Activated CD8-positive, alpha-beta memory T cell treated with anti-CD3 and anti-CD28 coated beads, Interleukin-2, amount 50 U/mL, for 1 hour (primary cell): ENCODE measurements around the gene ACKR4.
"Not testable (repeated sequence)": the region's sequence is repeated elsewhere in the genome, so short reads cannot be mapped to it uniquely, and the experiment has no call there.

Experiments
- DNase-seq: peaks from one replicate; pipeline ENCODE4 v3.0.0-alpha.2; 2020; ENCODE audit errors: extremely low read depth

The ACKR4 gene

DNA sequence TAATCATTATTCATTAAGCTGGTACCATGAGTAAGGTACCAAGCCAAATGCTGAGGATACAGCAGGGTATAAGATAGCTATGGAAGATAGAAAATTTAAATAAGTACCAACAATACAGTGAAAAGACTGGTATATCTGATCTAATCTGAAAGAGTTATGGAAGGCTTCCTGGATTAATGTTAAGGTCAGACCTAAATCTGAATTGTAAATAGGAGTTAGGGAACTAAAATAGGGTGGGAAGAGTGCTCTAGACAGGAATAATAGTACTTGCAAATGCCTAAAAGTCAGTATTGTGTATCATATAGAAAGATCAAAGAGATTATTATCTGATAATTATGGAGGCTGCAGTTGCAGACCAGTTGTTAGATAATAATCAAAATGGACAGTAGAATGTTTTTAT lies 2.6 kb upstream of the ACKR4 start:
- DNase-seq, result no peak

DNA sequence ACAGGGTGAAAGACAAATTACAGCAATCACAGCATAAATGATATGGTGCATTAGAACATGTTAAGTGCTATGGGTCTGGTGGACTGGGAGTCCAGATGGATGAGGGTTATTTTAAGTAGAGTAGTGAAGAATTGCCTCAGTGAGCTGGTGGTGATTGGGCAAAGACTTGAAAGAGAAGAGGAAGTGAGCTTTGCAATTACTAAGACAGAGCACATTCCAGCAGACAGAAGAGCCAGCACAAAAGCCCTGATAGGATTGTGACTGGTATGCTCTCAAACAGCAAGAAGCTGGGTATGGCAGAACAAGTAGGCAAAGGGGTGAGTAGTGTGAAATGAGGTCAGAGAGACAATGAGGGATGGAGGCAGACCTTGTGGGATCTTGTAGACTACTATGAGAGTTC lies 2.1 kb upstream of the ACKR4 start:
- no peak for DNase-seq

DNA sequence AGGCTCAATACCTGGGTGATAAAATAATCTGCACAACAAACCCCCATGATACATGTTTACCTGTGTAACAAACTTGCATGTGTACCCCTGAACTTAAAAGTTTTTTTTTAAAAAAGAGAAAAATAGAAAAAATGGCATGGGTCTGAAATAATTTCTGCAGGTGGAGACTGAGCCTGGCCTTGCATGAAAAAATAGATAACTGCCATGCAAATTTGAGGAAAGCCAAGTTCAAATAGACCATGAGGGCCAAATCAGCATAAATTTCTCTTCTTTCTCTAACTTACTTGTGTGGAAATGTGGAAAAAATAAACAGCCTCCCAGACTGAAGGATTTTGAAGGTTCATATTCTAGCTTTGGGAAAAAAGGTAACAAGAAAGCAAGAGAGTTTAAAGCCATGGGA lies 744 bp upstream of the ACKR4 start:
- DNase-seq, result no peak

DNA sequence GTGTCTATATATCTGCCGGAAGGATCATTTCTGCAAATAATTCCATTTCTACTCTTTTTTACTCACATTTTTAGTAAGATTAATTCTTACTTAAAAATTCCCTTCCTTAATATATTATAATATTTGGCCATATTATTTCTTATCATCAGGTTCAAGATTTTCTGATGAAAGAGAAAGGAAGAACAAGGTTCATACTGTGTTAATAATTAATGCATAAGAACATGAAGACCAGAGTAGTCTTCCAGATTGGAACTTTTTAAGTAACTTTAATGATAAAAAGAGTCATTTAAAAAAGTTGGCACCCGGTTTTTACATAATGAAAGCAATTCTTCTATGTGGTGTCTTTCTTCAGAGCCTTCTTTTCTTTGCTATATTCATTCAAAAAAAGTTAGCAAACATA lies 590 bp downstream of the ACKR4 start:
- no peak for DNase-seq

DNA sequence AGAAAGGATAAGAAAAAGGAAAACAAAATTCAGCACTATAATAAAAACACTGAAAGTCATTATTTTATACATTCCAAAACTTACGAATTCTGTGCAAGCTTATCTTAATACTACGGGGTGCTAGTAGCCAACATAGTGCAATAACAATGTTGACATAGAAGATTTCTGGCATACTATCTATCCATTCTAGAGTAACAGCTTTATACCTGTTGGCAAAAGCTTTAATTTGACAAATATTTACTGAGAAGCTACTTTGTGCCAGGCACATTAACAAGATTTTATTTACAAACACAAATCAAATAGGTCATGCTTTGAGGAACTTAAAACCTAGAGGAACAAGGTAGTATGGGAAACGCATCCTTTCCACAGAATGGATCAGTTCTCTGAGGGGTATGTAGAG lies 1.1 kb downstream of the ACKR4 start:
- no peak for DNase-seq

DNA sequence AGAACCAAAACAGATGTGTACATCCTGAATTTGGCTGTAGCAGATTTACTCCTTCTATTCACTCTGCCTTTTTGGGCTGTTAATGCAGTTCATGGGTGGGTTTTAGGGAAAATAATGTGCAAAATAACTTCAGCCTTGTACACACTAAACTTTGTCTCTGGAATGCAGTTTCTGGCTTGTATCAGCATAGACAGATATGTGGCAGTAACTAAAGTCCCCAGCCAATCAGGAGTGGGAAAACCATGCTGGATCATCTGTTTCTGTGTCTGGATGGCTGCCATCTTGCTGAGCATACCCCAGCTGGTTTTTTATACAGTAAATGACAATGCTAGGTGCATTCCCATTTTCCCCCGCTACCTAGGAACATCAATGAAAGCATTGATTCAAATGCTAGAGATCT lies 3.5 kb downstream of the ACKR4 start:
- not testable (repeated sequence) for DNase-seq

DNA sequence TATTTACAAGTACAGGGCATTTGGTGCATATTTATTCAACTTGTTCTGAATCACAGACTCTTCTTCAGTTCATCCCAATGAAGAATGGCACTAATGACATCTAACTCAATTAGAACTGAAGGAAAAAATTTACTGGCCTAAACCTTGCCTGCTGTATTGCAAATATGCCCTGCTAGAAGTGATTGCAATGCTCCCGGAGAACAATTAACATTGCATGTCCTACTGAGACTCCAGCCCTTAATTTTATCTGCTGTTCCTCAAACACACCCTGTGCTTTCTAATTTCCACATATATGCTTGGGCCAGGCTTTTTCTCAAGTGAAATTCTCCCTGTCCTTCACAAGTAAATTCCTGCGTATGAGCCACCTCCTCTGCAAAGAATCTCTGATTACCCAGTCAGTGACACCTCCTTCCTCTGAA lies 8.3 kb downstream of the ACKR4 start:
- DNase-seq, result no peak

DNA sequence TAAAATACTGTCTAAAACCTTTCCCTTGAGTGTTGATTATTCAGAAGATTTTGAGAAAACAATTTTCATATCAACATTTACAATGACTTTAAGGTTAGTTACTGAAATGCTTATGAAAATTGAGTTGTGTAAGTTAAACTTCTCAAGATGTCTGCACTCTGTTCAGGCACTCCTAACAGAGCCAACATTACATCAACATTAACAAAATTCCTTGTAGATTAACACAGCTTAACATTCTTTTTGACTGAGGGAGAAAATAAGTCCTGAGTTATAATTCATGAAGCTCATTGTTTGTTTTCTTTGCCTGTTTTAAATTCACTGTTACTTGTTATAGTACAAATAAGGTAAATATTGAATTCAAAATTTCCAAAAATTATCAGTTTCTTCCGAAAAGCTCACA lies 9.0 kb downstream of the ACKR4 start:
- no peak for DNase-seq

DNA sequence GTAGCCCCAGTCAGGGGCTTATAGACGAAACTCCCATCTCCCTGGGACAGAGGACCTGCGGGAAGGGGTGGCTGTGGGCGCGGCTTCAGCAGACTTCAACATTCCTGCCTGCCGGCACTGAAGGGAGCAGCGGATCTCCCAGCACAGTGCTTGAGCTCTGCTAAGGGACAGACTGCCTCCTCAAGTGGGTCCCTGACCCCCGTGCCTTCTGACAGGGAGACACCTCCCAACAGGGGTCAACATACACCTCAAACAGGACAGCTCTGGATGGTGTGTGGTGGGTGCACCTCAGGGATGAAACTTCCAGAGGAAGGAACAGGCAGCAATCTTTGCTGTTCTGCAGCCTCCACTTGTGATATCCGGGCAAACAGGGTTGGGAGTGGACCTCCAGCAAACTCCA lies 9.6 kb downstream of the ACKR4 start:
- DNase-seq, result not testable (repeated sequence)

DNA sequence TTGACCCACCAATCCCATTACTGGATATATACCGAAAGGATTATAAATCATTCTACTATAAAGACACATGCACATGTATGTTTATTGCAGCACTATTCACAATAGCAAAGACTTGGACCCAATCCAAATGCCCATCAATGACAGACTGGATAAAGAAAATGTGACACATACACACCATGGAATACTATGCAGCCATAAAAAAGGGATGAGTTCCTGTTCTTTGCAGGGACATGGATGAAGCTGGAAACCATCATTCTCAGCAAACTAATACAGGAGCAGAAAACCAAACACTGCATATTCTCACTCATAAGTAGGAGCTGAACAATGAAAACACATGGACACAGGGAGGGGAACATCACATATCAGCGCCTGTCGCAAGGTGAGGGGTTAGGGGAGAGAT lies 18.2 kb downstream of the ACKR4 start:
- DNase-seq, result not testable (repeated sequence)

DNA sequence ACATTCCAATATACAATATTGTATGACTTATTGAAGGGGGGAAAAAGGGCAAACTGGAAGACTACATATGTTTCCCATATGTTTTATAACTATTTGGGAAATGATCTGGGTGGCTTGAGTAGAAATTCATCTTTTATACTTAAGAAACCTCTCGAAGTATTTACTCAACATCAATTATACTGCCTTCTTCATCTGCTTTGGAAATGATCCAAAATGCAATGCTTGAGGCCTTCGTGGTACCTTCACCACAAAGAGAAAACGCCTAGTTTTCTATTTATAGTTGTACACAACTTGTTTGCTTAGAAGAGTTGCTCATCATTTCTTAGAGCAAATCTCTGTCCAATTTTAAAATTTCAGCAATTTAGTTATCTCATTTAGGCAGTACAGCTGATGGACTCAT lies 18.8 kb downstream of the ACKR4 start:
- DNase-seq, result no peak

DNA sequence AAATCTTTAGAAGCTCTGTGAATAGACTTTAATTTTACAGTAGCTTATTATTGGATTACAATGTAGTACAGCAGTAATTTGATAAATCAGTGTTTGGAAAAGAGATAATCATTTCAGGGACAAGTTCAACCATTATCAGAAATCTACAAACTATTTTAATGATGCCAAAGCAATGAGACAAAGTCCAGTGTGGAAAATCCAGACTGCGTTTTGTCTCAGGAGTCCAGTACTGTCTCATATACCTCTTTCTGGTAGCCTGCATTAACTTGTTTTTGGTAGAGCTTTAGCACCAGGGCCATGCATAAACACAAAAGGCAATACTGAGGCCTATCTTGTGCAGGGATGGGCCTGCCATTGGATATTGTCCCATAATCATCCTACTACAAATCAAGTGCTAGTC lies 19.7 kb downstream of the ACKR4 start:
- DNase-seq, result no peak

DNA sequence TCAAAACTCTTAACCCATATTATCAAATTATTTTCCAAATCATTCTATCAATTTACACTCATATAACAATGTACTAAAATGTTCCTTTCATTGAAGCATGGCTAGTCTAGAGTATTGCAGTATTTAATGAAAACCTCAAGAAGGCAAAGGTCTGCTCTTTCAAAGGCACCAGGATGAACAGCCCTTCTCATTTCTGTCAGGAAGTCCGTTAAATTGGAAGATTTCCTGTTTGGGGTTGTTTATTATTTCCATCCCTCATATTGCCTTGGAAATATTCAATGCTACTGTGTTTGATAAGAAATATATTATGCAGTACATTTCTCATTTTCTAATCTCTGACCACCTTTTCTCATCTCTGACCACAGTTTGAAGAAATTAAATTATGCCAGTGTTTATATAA lies 25.1 kb downstream of the ACKR4 start:
- no peak for DNase-seq

DNA sequence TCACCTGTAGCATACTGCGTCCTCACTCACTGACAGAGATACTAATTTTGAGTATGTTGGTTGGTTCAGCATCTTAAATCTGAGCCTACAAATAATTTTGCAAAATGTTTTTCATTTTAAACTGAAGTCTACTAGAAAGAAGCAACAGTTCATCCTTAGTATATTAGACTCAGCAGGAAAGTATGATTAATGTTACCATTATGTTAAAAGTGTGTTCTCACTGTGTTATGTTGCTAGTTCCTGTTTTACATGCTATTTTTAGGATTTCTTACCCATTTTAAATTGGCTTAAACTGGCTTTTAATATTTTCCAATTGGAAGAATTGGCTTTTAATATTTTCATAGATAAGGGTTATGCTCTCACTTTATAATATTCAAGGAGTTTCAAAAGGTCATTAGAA lies 25.7 kb downstream of the ACKR4 start:
- no peak for DNase-seq

DNA sequence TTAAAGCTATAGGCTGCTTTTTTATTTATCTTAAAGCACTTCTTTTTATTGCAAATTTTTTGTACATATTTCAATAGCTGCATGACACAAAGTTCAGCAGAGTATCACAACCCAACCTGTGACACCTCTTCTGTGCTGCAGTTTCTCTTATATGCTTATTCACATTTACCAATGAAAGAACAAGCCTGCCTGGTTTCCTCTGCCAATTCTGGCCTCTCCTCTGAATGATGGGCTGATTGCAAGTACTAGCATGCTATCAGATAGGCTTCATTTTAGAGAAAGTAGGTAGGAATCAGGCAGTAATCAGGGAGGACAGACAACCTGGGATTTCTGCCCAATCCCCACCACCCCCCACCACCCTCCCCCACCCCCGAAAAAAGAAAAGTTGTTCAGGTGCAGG lies 26.6 kb downstream of the ACKR4 start:
- DNase-seq, result no peak

DNA sequence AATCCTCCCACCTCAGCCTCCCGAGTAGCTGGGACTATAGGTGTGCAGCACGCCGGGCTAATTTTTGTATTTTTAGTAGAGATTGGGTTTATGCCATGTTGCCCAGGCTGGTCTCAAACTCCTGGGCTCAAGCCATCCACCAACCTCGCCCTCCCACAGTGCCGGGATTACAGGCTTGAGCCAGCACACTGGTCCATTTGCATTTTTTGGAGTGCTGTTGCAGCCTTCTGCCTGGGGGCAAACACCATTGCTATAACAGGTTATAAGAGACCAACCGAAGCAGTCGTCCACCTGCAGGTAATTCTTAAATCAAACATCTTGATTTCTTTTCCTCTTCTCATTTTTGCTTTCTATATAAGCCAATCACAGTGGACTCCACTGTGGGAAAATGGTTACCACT lies 27.7 kb downstream of the ACKR4 start:
- DNase-seq, result no peak

DNA sequence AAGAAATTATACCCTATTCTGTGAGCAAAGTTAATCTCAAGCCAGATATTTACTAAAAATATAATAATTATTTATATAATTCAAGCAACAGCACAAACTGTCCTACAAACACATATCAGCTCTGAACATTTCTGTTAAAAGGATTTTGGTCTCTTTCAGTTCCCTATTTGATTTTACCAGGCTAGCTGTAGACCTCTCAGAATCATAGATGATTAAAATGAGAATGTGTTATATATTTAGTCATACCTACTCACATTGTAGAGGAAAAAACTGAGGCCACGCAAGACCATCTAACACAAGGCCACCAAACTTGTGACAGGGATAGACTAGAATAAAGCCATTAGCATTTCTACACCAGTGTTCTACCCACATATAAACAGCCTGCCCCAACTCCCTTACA lies 28.5 kb downstream of the ACKR4 start:
- no peak for DNase-seq

DNA sequence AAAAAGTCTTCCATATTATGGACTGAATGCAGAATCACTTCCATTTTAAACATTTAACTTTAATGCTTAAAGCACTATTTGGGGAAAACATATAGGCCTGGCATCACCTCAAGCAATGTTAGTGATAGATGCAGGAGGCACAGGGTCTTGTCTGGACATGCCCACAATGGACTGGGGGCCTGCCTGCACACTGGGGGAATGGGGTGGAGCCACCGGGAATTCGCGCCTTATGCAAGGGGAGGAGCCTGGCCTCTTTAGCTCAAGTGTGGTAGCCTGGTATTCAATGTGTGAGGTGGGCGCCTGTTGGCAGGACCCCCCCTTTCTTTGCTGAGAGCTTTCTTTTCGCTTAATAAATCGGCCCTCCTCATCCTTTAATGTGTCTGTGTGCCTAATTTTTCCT lies 29.9 kb downstream of the ACKR4 start:
- DNase-seq, result no peak

DNA sequence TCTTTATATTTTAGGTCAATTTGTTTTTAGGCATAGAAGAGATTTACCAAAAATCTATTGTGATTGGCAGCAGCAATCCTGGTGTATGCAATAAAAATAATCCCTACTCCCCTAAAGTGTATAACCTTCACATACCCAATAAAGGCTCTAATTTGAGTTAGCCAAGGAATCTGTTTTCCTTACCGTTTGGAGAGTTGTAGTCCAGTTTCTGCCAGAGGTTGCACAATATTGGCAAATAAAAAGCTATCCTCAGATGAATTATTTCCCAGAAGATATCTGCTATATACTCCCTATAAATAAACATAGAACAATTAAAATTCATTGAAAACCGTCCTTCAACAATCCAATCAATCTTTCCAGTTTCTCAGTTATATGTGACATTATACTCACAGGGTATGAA lies 31.1 kb downstream of the ACKR4 start:
- DNase-seq, result no peak

DNA sequence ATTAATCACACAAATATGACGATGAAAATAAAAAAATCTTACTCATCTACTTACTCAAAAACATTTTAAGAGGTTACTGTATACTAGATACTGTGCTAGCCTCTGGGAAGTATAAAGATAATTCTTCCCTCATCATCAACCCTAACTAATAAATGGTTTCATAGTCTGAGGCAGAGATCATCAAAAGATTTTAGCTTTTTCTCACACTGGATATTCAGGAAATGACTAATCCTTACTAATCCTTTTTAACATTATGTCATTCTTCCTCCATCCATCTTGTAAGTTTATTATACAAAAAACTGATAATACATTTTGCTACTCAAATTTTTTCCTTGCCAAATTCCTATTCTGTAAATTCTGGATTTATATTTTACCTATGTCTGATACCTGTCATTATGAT lies 32.9 kb downstream of the ACKR4 start:
- DNase-seq, result no peak

DNA sequence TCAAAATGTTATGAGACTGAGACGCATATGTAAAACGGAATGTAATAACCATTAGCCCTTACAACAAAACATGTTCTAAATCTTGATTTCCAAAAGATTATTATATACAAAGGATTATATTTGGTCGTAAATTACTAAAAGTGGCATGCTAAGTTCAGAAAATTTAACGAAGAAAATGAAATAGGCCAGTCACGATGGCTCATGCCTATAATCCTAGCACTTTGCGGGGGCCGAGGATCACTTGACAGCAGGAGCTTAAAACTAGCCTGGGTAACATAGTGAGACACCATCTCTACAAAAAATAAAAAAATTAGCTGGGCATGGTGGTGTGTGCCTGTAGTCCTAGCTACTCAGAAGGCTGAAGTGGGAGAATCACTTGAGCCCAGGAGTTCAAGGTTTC lies 33.5 kb downstream of the ACKR4 start:
- no peak for DNase-seq

DNA sequence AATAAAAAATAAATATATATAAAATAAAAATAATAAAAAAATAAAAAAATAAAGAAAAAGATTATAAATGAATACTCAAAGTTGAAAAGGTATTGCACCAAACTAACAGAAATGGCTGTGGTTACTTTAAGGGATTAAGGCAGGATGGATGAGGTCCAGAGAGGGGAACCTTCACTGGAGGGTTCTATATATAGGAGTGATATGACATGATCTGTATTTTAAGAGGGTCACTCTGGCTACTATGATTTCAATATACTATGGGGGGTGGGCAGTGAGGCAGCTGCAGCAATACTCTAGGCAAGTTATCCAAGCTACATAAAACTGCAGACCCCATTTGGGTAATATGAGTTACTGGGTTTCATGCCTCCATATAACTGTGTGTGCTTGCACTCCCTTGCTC lies 38.0 kb downstream of the ACKR4 start:
- DNase-seq, result no peak

DNA sequence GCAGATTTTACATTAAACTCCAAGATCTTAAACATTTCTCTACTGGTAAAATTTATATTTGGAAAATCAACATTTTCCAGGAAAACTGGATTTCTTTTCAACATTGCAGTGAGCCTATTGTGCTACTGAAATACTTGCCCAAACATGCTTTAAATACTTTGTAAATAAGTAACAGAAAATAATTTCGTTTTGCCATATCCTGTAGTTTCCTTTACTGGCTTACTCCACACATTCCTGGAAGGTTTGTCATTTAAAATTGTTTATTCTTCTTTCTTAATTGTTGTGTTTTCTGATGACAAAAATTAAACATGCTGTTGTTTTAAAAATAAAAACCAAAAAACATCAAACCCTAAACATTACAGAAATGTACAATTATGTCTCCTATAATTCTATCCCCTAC lies 40.5 kb downstream of the ACKR4 start:
- no peak for DNase-seq

DNA sequence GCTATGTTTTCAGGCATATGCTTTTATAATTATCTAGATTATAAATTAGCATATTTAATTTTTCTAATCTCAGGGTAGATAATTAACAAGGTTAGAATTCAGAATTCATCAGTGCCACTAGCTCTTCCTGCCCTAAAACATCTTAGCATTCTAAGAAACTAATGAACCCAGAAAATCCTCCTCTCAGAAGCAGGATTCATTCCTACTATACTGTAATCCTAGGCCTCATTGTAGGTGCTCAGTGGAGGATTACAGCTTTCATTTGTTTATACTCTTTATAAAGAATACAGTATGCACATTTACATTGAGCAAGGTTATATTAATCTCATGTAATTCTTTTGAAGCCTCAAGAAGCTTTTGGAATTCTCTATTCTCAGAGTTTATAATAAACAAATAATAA lies 41.6 kb downstream of the ACKR4 start:
- no peak for DNase-seq

DNA sequence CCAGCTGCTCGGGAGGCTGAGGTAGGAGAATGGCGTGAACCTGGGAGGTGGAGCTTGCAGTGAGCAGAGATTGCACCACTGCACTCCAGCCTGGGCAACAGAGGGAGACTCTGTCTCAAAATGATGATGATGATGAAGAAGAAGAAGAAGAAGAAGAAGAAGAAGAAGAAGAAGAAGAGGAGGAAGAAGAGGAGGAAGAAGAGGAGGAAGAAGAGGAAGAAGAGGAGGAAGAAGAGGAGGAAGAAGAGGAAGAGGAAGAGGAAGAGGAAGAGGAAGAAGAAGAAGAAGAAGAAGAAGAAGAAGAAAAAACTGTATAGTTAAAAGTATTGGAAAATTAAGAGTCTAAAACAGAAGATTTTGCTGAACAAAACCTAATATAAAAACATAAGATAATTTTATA lies 44.4 kb downstream of the ACKR4 start:
- not testable (repeated sequence) for DNase-seq
